ENCODE results near the gene UBE2R2. TPM values are rescaled to one million over a fixed set of nuclear protein-coding genes. Genes with fewer than 3 reads are reported as not detected.
A peak's percentile ranks its signal among the peaks of the same experiment; 100 is the strongest.

Gene UBE2R2
- polyA plus RNA-seq, 3 donors, result 30.5 to 50.1 (median 37.2) TPM

- intact Hi-C loops (cut with micrococcal nuclease), result no loop called here
- Mint-ChIP-seq H3K9me3 (no peaks in the 10 kb centered on the region), H3K4me3 (no peak overlapping the region), H3K4me1 (peaks cover 9% of the 10 kb centered on the region), H3K27ac (peak overlapping the region in 2 of 7 donors; percentile 22 to 23), H3K36me3 (peaks cover 48 to 63% of the 10 kb centered on the region in 2 donors), H3K27me3 (ENCODE audit: low read depth in 3 of 3) (no peaks in the 10 kb centered on the region)
- Histone ChIP-seq H3K4me3 (replicated peaks in 1 of 3; ENCODE audit: low read depth in 2 of 3, low read length in 3 of 3) (no peak overlapping the region), H2AFZ (ENCODE audit: insufficient read depth, low read depth, low read length, poor library complexity, severe bottlenecking) (no peak overlapping the region), H3K79me2 (ENCODE audit: insufficient read depth, low read length) (no peaks in the 10 kb centered on the region), H4K20me1 (ENCODE audit: insufficient read depth, low read length) (no peaks in the 10 kb centered on the region), H3K27ac (ENCODE audit: low read depth in 1 of 2, low read length in 2 of 2) (peak overlapping the region in 1 of 2 donors; percentile 43), H3K27me3 (ENCODE audit: control insufficient read depth in 2 of 2, insufficient read depth in 2 of 2, low read length in 2 of 2) (no peaks in the 10 kb centered on the region), H3K4me1 (ENCODE audit: control insufficient read depth in 1 of 2, insufficient read depth in 2 of 2, low read length in 2 of 2) (peaks cover 0 to 3% of the 10 kb centered on the region in 2 donors), H3K9ac (ENCODE audit: insufficient read depth, low read length, poor library complexity, severe bottlenecking) (no peak overlapping the region), H3K9me3 (replicated peaks in 1 of 2; ENCODE audit: control insufficient read depth in 1 of 2, insufficient read depth in 1 of 2, low read length in 2 of 2) (no peaks in the 10 kb centered on the region), H3K36me3 (replicated peaks in 1 of 2; ENCODE audit: control insufficient read depth in 1 of 2, insufficient read depth in 2 of 2, low read length in 2 of 2) (peaks cover 29 to 66% of the 10 kb centered on the region in 2 donors), H3K4me2 (replicated peaks; ENCODE audit: extremely low read depth, low read length, poor library complexity, severe bottlenecking) (no peak overlapping the region)
- WGBS (ENCODE audit: insufficient coverage), result no CpG with 5 or more reads among the region's 2 CpGs
- DNase-seq, result peak; percentile 9 to 27 (median 19)
- no peak for TF ChIP-seq CTCF (IDR thresholded peaks at IDR 0.05)
Observed at GRCh38 chr9:33952066-33952465, 135.1 kb downstream of the UBE2R2 start.

DNA sequence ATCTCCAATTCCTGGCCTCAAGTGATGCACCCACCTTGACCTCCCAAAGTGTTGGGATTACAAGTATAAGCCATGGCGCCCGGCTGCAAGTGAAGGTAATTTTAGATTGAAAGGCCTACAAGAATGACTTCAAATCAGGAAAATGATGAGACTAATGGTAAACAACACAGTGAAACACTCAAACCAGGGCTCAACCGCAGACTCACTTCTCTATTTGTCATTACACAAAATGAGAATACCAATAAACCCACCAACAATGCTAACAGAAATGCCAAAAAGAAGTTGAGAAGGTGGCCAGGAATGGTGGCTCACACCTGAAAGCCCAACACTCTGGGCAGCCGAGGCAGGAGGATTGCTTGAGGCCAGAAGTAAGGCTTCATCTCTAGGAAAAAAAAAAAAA lies 139.6 kb downstream of the UBE2R2 start:
- H3K9ac ChIP-seq (ENCODE audit: insufficient read depth, low read length, poor library complexity, severe bottlenecking), result no peak overlapping the region
- no peaks in the 10 kb centered on the region for H3K79me2 ChIP-seq (ENCODE audit: insufficient read depth, low read length)
- H3K4me3 Mint-ChIP-seq, result no peak overlapping the region
- H3K27me3 Mint-ChIP-seq (ENCODE audit: low read depth in 3 of 3), result no peaks in the 10 kb centered on the region
- H3K27ac Mint-ChIP-seq, result no peak overlapping the region
- no peaks in the 10 kb centered on the region for H3K27me3 ChIP-seq (ENCODE audit: control insufficient read depth in 2 of 2, insufficient read depth in 2 of 2, low read length in 2 of 2)
- no peak overlapping the region for H3K27ac ChIP-seq (ENCODE audit: low read depth in 1 of 2, low read length in 2 of 2)
- no peaks in the 10 kb centered on the region for H3K9me3 Mint-ChIP-seq
- no peaks in the 10 kb centered on the region for H4K20me1 ChIP-seq (ENCODE audit: insufficient read depth, low read length)
- H2AFZ ChIP-seq (ENCODE audit: insufficient read depth, low read depth, low read length, poor library complexity, severe bottlenecking), result no peak overlapping the region
- no peak for TF ChIP-seq CTCF (IDR thresholded peaks at IDR 0.05)
- peaks cover 0 to 3% of the 10 kb centered on the region in 2 donors for H3K4me1 ChIP-seq (ENCODE audit: control insufficient read depth in 1 of 2, insufficient read depth in 2 of 2, low read length in 2 of 2)
- DNase-seq, result no peak
- H3K4me2 ChIP-seq (replicated peaks; ENCODE audit: extremely low read depth, low read length, poor library complexity, severe bottlenecking), result no peak overlapping the region
- H3K4me3 ChIP-seq (replicated peaks in 1 of 3; ENCODE audit: low read depth in 2 of 3, low read length in 3 of 3), result no peak overlapping the region
- intact Hi-C loops (cut with micrococcal nuclease), result no loop called here
- WGBS (ENCODE audit: insufficient coverage), result 100% methylated on average over 1 of the region's 4 CpGs
- H3K4me1 Mint-ChIP-seq, result peaks cover 9% of the 10 kb centered on the region
- H3K36me3 Mint-ChIP-seq, result peaks cover 50 to 61% of the 10 kb centered on the region in 2 donors
- no peaks in the 10 kb centered on the region for H3K9me3 ChIP-seq (replicated peaks in 1 of 2; ENCODE audit: control insufficient read depth in 1 of 2, insufficient read depth in 1 of 2, low read length in 2 of 2)
- H3K36me3 ChIP-seq (replicated peaks in 1 of 2; ENCODE audit: control insufficient read depth in 1 of 2, insufficient read depth in 2 of 2, low read length in 2 of 2), result peaks cover 30 to 78% of the 10 kb centered on the region in 2 donors

Data from CD14-positive monocyte (primary cell).